ENCODE measurements around the gene CST7.

Gene CST7

DNA sequence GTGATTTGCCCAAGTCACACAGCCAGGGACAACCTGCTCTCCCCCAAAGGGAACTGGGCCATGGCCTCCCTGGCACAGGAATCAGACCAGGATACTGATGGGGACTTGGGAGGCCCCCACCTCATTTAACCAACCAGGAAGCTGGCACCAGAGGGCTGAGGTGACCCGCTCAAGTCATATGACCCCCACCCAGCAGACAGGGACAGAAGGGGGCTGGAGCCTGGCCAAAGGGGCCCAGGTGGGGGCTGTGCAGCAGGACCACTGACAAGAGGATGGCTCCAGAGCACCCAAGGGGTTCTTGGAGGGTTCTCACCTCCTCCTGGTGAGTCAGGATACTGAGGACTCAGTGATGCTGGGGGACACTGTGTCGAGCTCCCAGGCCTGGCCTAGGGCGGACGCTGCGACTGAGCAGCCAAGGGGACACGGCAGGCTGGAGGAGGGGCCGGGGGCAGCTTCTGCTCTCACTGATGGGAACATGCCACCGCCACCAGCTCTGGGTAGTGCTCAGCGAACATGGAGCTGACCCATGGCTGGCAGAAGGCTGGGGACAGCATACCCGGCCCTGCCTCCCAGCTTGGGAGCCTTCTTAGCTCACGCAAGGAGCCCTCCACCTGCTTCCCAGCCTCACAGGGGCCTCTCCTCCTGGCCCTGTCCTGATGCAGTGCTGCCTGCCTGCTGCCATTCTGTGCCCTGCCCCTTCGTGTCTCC, 1.2 kb downstream of the CST7 start:
- in situ Hi-C loops (cut with HindIII; ENCODE audit: low sequenced_read_pairs): no loop called here

DNA sequence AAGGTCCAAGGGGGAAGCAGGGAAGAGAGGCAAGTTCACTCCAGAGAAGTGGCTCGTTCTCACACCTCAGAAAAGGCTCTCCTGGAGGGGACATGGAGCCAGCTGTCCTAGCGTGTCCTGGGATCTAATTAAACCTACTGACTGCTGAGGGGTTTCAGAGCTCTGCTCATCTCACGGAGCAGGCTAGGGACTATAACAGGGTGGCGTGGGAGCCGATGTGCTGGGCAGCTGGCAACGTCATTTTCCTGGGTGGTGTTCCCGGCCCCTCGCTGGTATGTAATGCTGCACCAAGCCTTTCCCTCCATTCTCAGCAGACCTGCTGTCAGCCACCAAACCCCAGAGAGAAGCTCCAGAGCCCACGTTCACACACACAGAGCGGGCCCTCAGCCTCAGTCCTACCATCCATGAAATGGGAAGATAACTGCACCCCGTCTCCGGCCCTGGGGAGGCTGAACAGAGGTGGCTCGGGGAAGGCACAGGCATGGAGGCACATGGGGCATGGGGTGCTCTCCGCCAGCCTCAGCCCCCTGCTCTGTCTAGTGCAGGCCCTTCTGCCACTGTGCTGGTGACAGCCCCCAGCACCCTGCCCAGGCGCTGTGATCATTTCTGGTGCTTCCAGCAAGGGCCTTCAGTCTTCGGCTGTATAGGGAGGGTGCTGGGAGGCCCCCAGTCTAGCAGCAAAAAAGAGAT, 1.9 kb downstream of the CST7 start:
- in situ Hi-C loops (cut with HindIII; ENCODE audit: low sequenced_read_pairs): no loop called here

DNA sequence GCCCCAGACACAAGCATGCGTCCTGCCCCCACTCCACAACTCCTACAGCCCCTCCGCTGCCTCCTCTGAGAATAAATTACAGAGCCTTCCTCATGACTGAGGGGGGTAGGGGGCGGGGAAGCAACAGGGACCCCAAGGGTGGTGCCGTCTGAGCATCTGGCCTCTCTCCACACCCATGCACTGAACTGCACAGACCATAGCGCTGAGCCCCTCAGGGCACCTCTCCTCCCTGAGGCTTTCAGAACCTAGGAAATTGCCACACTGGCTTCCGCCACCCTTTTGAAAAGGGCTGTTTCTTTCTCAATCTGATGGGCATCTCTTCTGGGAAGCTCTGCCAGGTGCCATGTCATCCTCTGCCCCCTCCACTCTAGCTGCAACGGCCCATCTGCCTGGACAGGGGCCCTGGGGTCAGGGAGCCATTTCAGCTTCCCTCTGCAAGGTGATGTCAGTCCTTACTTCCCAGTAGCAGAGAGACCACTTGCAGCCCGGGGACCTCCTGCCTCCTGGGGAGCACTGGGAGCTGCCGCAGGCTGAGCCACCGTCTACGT, 2.5 kb downstream of the CST7 start:
- in situ Hi-C loops (cut with HindIII; ENCODE audit: low sequenced_read_pairs): no loop called here

DNA sequence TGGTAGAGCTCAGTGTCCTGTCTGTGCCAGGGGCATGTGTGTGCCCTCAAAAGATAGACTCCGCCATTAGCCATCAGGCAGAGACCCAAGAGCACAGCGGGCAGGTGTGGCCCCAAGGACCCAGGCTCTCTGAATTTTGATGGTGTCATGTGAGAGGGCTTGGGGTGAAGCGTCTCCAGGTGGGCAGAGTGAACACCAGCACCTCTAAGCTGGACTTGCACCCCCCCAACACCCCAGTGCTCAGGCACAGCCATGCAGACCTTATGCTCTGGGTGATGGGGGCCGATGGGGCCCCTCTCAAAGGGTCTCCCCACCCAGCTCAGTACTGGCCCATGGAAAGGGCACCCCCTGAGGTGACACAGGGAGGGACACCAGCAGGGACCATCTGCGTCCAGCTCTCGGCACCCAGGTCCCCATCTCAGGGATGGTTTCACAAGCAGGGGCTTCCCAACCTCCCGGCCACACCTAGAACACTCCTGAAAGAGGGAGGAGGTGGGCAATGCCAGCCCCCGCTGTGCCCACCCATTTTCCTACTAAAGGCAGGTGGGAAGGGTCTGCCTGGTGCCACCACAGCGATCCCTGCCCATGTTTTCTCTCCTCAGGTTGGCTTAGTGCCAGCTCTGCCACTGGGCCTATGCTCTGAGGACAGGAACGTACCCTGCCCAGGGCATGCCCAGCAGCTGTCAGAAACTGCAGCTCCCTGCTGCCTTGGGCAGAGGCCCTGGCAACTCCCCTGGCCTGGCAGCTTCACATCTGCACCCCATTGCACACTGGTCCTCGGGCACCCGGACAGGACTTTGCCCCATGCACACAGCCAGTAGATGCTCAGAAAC, 3.5 kb downstream of the CST7 start:
- in situ Hi-C loops (cut with HindIII; ENCODE audit: low sequenced_read_pairs): no loop called here

DNA sequence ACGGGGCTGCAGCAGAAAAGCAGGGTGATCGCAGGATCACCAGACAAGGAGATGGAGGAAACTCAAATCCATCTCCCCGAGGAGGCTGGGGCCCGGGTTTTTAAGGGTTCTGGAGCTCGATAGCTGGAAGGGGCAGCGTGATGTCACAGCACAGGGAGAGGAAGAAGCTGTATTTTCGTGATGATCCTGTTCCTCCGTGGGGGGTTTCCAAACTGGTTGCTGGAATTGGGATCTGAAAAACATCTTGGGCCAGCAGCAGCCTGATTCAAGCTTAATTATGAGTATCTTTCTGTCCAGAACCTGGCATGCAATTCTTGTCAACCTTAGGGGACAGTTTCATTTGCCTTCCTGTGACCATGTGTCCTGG, 4.1 kb downstream of the CST7 start:
- in situ Hi-C loops (cut with HindIII; ENCODE audit: low sequenced_read_pairs): no loop called here

DNA sequence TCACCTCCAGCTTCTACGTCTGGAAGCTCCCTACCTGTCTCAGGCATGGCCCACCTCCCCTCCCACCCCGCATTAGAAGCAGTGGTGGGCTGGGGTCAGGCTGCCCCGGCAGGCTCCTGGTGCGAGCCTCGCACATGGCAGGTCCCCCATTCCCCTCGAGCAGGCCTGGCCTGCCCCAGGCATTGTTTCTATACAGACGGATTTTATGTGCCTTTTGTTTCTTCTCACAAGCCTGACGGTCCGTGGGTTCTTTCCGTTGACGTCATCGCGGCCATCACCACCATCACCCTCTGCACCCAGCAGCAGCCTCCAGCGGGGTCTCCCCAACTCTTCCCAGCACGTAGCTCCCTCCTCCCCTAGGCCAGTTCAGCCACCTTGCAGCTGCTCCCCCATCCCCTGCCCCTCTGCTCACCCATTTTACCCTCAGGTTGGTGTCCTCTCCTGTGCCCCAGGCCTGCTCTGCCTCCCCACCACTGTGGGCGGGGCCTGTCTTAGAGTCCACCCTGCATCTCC, 4.6 kb downstream of the CST7 start:
- in situ Hi-C loops (cut with HindIII; ENCODE audit: low sequenced_read_pairs): no loop called here

DNA sequence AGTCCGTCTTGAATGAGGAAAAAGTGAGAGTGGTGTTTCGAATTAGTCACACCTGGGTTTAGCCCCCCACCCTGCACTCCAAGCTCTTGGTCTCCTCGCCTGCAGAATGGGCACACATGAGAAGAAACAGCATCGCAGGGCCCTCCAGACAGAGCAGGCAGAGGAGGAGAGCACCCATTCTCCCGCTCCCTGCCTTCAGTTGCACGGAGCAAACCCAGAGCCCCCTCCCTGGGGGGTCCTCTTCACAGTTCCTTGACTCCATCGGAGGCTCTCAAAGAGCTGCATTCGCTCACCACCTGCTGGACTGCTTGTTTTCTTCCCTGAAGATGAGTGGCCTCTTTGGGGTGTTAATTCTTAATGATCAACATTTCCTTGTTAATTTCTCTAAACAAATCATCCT, 5.1 kb downstream of the CST7 start:
- in situ Hi-C loops (cut with HindIII; ENCODE audit: low sequenced_read_pairs): no loop called here

DNA sequence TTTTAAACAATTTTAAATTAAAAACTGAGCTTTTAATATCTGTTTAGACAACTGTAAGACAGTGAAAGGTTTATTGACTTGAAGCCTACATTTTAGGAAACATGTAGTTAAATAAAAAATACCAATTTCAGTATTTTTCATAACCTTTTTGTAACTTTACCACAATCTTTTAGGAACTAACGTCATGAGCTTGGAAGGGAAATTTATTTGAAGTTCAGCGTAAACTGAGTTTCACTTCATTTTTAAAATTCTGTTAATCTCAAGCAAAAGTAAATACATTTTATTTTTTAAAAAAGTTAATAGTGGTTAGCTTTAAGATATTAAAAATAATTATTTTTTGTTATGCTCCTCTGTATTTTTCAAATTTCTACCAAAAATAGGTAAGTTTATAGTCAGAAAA, 5.5 kb downstream of the CST7 start:
- in situ Hi-C loops (cut with HindIII; ENCODE audit: low sequenced_read_pairs): no loop called here

DNA sequence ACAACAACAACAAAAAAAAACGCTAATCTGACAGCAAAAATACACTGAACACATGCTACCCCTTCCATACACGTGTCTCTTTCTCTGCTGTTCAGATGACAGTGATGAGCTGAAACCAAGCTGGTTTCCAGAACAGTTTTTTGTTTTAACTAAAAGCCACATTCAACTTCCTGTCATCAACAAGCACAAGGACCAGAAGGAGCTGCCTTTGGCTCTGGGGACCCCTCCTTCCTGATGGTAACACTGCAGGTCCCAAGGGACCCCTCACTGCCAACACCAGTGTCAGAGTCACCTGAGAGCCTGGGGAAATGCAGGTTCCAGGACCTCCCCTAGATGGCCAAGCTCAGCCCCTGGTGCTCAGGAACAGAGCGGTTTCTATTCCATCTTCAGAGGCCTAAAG, 6.0 kb downstream of the CST7 start:
- in situ Hi-C loops (cut with HindIII; ENCODE audit: low sequenced_read_pairs): no loop called here

DNA sequence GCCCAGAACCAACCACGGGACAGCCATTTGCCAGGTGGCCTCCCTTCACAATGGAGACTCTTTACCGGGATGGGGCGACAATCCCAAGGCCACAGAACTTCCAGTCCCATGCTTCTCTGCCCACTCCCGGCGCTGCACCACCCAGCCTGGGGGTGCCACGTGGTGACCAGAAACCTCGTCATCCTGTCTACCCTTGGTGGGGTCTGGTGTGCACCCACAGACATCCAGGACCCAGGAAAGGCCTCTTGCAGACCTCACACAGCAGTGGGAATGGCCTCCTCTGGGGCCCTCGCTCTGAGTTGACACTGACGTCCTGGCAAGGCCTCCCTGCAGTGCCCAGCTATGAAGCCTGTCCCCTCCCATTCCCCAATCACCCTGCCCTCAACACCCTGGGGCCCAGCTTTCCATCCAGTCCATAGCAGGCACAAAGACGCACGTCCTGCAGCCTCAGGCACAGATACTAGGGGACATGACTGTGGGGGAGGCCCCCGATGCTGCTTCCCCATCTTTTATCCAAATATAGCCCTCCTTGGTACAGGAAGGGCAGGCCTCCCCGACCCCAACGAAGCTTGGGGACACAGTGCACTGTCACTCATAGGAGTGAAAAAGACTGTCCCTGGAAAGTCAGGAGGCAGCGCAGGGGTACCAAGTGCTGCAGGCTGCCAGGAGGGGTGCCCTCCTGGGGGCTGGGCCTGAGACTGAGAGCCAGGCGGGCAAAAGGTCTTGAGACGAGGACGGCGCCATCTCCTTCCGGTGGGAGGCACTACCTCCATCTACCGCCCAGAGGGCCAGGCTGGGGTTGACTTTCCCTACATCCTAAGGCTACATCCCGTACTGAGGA, 7.2 kb downstream of the CST7 start:
- in situ Hi-C loops (cut with HindIII; ENCODE audit: low sequenced_read_pairs): no loop called here

DNA sequence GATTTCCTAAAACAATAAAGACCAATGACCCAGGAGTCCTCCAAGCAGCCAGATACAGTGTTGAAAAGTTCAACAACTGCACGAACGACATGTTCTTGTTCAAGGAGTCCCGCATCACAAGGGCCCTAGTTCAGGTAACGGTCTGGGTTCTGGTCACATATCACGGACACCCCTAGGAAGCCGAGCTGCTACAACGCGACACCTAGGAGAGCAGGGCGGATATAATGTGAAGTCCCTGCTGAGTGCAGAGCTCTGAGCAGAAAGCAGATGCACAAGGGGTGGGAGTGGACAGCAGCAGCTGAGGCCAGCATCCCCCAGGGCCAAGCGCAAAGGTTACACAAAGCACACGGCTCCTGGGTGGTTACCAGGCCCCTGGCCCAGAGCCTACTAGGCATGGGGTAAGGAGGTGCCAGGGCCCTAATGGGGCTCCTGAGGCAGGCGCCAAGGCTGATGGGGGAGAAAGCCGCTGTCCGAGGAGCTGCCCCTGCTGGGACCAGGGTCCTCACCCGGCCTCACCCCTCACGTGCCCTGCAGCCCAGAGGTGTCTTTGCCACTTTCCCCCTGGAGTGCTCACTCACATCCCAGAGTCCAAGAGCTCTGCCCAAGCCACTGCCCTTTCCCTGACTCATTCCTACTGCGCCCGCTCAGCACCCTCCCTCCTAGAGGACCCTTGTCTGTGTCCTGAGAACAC, 8.4 kb downstream of the CST7 start:
- in situ Hi-C loops (cut with HindIII; ENCODE audit: low sequenced_read_pairs): no loop called here

DNA sequence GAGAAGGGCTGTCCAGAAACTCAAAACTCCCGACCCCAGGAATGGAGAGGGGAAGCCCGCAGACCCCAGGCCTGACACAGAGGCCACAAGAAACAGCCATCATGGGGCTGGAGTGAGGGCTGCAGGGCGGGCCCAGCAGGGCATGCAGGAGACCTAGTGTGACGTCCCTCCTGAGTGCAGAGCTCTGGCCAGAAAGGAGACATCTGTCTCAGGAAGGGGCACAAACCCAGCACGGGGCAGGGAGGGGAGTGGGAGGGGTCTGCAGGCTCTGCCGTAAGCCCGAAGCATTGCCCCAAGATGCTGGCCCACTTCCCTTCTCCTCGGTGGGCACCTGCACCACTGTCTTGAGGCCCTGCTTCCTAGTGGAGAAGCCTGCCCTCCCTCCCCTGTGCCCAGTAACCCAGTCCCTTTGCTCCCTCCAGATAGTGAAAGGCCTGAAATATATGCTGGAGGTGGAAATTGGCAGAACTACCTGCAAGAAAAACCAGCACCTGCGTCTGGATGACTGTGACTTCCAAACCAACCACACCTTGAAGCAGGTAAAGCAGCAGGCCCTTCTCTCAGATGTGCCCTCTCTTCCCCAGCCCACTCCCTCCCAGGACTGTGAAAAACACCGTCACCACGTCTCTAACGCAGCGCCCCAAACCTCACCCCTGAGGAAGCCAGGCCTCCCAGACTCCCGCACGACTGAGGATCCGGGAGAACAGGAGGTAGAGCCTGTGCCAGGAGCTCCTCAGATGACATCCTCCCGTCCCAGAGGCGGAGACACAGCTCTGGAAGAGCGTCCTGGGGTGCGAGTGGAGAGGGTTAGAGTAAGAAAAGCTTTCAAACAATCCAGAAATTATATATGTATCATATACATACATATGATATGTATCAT, 9.7 kb downstream of the CST7 start:
- in situ Hi-C loops (cut with HindIII; ENCODE audit: low sequenced_read_pairs): no loop called here

DNA sequence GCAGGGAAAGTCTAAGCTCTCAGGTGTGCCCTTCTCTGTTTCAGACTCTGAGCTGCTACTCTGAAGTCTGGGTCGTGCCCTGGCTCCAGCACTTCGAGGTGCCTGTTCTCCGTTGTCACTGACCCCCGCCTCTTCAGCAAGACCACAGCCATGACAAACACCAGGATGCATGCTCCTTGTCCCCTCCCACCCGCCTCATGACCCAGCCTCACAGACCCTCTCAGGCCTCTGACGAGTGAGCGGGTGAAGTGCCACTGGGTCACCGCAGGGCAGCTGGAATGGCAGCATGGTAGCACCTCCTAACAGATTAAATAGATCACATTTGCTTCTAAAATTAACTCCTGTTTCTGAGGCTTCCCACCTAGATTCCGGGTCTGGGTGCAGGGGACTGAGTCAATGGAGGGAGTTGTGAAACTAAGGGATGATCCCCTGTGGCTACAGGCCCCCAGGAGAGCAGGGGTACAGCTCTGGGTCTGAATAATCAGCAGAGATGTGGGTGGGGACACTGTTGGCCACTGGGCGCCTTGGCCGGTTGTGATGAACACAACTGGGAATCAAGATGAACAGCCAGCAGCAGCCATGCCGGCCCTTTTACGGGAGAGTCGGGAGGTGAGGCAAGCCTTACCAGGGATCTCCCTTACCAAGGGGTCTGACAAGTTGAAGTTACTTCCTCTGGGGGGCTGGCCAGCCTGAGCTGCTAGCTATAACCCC, 10.7 kb downstream of the CST7 start:
- in situ Hi-C loops (cut with HindIII; ENCODE audit: low sequenced_read_pairs): no loop called here

DNA sequence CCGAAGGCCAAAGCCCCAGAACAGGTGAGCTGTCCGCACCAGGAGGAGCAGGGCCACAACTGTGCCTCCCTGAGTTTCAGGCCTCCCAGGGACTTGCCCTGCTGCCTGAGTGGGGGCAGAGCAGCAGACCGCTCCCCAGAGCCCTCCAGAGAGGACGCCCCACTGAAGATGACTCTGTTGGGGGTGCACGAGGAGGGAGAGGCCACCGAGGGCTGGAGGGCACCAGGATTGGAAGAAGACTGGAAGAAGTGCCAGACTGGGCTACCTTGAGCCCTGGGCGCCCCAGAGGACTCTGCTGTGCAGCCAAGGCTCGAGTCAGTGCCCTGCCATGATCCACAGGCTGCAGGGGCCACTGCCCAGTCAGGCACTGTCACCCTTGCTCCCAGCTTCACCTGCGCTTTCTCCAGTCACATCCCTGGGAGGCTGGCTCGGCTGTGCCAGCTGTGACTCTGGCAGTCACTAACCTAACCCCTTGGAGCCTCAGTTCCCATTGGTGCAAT, 11.3 kb downstream of the CST7 start:
- in situ Hi-C loops (cut with HindIII; ENCODE audit: low sequenced_read_pairs): no loop called here

DNA sequence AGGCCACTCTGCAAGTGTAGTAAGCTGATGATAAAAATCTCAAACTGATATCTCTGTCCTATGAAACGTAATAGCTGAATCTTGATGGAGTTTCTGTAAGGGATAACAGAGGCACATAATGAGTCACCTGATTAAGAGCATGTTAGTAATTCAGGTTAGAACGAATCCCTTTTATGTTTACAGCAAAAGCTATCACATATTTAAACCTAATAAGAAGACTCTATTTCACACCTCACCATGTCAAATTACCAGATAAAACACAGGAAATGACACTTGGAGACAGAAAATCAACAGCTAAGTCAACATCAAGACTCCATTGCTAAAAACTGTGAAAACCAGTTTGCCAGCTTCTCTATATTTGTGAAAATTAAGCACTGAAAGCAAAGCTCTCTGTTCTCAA, 11.8 kb downstream of the CST7 start:
- in situ Hi-C loops (cut with HindIII; ENCODE audit: low sequenced_read_pairs): no loop called here

DNA sequence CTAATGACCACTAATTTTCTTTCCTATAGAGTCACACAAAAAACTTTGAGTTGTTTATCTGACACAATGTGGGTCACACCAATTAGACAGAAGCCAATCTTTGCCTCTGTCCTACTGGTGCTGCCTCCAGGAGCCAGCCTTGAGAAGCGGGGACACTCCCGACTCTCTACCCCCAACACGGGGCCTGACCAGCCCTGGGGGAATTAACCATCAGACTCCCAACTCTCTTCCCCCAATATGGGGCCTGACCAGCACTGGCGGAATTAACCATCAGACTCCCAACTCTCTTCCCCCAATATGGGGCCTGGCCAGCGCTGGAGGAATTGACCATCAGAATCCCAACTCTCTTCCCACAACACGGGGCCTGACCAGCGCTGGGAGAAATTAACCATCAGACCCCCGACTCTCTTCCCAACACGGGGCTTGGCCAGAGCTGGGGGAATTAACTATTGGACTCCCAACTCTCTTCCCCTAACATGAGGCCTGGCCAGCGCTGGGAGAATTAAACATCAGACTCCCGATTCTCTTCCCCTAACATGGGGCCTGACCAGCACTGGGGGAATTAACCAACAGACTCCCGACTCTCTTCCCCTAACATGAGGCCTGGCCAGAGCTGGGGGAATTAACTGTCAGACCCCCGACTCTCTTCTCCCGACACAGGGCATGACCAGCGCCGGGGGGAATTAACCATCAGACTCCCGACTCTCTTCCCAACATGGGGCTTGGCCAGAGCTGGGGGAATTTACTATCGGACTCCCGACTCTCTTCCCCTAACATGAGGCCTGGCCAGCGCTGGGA, 12.5 kb downstream of the CST7 start:
- in situ Hi-C loops (cut with HindIII; ENCODE audit: low sequenced_read_pairs): no loop called here

DNA sequence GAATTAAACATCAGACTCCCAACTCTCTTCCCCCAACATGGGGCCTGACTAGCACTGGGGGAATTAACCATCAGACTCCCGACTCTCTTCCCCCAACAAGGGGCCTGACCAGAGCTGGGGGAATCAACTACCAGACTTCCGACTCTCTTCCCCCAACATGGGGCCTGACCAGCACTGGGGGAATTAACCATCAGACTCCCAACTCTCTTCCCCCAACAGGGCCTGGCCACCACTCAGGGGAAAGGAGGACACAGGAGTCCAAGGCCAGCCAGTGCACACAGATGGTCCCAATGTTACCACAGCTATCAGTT, 13.1 kb downstream of the CST7 start:
- in situ Hi-C loops (cut with HindIII; ENCODE audit: low sequenced_read_pairs): no loop called here

DNA sequence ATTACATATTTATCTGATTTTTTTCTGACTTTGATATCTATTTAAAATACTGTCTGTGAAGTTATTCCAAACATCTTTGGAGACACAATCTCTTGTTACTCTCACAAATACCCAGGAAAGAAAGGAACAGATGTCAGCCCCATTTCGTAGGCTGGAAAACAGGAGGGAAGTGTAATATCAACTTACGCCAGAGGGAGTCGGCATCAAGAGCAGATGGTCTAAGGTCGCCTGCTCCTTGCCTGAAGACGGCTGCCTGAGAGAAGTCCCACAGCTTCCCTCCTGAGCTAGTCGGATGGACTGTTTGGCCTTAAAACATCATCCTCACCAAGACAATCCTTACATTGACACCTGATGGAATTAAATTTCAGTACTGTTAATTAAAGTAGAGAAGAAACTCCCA, 13.4 kb downstream of the CST7 start:
- in situ Hi-C loops (cut with HindIII; ENCODE audit: low sequenced_read_pairs): no loop called here

All from endothelial cell of hepatic sinusoid (primary cell).